Left lung (tissue), 10 donors: ENCODE measurements around the gene MYL12A. TPM values are rescaled to one million over a fixed set of nuclear protein-coding genes. Genes with fewer than 3 reads are reported as not detected.
A peak's percentile ranks its signal among the peaks of the same experiment; 100 is the strongest.

Experiments
- ATAC-seq: fragments of 200-7000 bp; cut with Tn5 transposase; one replicate; pipeline ENCODE4 v1.9.1; 2020; ENCODE audit warnings: moderate library complexity
- DNase-seq, 4 donors: peaks; one replicate each; pipeline ENCODE4 v3.0.0-alpha.2; 2013 to 2020
- H3K27ac ChIP-seq, 2 donors: fragments of 200-600 bp; sonication (generic) in 1 of 2; one replicate each; pipeline versions ENCODE4 v1.5.0 to v1.8.0; 2020 to 2021
- H3K27me3 ChIP-seq, 2 donors: fragments of 200-600 bp; sonication (generic) in 1 of 2; one replicate each; pipeline versions ENCODE4 v1.5.0 to v1.8.0; 2020 to 2021
- H3K36me3 ChIP-seq, 2 donors: fragments of 200-600 bp; sonication (generic) in 1 of 2; one replicate each; pipeline versions ENCODE4 v1.5.0 to v1.8.0; 2020 to 2021
- H3K4me1 ChIP-seq, 2 donors: fragments of 200-600 bp; one replicate each; pipeline ENCODE4 v1.8.0; 2021
- H3K4me3 ChIP-seq, 2 donors: fragments of 200-600 bp; sonication (generic) in 1 of 2; one replicate each; pipeline versions ENCODE4 v1.5.0 to v1.8.0; 2020 to 2021; ENCODE audit warnings: mild to moderate bottlenecking in 1 of 2
- H3K9me3 ChIP-seq, 2 donors: fragments of 200-600 bp; sonication (generic) in 1 of 2; one replicate each; pipeline versions ENCODE4 v1.5.0 to v1.8.0; 2020 to 2021
- intact Hi-C, 2 donors: fragments of 100-400 bp; cut with DNase I; formaldehyde crosslinking; loops; one replicate each; pipeline versions ENCODE4 v1.11.2 to v1.14.2; 2022
- polyA plus RNA-seq, 6 donors: library from polyadenylated mRNA; unstranded; fragments of 120-200 nt; gene quantifications; one replicate each; pipeline ENCODE4 v1.2.1, GENCODE V29; 2013; ENCODE audit not compliant: insufficient read length in 6 of 6
- total RNA-seq, 2 donors: library from RNA; stranded (reverse); fragmentation: NEBNext Ultra II Directional; extraction: Animal tissue kit (Norgen Biotek cat#: 25700); gene quantifications; one replicate each; pipeline ENCODE4 v1.2.1, GENCODE V29; 2021
- TF ChIP-seq, protein P1 (sequence below), 2 donors: fragments of 200-600 bp; sonication (generic) in 1 of 2; IDR thresholded peaks; one replicate each; pipeline versions ENCODE4 v1.5.0 to v1.8.0; 2021; ENCODE audit warnings: antibody characterized with exemption in 2 of 2
- donor health status: DM: no; HTN: yes; CAD: no.
- donor health status: DM: no; HTN: no; CAD: no.

MYL12A gene
- total and polyA plus RNA-seq, 8 donors = 324 to 556 (median 361) TPM

DNA sequence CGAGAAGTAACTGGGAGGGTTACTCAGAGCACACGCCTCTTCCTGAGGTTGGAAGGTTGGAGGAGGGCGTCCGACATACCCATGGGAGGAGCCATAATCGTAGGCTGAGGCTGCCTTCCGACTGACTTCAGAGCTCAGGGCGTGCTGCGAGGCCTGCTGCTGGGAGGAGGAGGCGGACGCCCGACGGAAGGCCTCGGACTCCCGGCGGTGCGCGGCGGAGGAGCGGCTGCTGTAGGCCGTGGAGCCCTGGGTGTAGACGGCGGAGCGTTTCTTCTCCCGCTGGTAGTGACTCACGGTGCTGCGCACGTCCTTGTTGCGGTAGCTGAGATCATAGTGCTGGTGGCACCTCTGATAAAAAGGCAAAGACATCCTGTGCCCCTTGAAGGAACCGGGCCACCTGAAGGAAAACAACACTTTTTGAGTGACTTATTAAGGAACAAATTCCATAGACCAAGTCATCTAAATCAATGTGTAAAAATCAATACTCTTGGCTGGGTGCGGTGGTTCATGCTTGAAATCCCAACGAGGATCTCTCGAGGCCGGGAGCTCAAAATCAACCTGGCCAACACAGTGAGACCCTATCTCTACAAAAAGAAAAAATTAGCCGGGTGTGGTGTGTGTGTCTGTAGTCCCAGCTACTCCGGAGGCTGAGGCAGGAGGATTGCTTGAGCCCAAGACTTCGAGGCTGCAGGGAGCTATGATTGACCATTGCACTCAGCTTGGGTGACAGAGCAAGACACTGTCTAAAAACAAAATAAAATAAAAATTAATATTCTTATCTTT lies 32.6 kb upstream of the MYL12A start:
- Histone ChIP-seq H3K9me3 (no peaks in the 10 kb centered on the region), H3K36me3 (no peaks in the 10 kb centered on the region), H3K4me3 (no peak overlapping the region), H3K27me3 (no peaks in the 10 kb centered on the region), H3K4me1 (peaks cover 0 to 7% of the 10 kb centered on the region in 2 donors), H3K27ac (no peak overlapping the region)
- intact Hi-C loops = no loop called here
- ATAC-seq (no peak), DNase-seq (no peak)
- TF ChIP-seq, protein P1, sequence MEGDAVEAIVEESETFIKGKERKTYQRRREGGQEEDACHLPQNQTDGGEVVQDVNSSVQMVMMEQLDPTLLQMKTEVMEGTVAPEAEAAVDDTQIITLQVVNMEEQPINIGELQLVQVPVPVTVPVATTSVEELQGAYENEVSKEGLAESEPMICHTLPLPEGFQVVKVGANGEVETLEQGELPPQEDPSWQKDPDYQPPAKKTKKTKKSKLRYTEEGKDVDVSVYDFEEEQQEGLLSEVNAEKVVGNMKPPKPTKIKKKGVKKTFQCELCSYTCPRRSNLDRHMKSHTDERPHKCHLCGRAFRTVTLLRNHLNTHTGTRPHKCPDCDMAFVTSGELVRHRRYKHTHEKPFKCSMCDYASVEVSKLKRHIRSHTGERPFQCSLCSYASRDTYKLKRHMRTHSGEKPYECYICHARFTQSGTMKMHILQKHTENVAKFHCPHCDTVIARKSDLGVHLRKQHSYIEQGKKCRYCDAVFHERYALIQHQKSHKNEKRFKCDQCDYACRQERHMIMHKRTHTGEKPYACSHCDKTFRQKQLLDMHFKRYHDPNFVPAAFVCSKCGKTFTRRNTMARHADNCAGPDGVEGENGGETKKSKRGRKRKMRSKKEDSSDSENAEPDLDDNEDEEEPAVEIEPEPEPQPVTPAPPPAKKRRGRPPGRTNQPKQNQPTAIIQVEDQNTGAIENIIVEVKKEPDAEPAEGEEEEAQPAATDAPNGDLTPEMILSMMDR (IDR thresholded peaks at IDR 0.05) = no peak

DNA sequence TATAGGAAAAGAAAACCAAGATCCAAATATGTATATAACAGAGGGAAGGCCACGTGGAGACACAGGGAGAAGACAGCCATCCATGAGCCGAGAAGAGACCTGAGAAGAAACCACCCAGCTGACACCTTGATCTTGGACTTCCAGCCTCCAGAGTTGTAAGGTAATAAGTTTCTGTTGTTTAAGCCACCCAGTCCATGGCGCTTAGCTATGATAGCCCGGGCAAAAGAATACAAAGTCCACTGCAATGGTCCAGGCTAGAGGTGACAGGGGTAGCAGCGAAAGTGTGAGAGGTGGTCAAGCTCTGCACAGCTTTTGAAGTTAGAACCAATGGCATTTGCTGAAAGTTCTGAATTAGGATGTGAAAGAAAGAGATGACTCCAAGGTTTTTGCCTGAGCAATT lies 30.6 kb upstream of the MYL12A start:
- intact Hi-C loops = no loop called here

DNA sequence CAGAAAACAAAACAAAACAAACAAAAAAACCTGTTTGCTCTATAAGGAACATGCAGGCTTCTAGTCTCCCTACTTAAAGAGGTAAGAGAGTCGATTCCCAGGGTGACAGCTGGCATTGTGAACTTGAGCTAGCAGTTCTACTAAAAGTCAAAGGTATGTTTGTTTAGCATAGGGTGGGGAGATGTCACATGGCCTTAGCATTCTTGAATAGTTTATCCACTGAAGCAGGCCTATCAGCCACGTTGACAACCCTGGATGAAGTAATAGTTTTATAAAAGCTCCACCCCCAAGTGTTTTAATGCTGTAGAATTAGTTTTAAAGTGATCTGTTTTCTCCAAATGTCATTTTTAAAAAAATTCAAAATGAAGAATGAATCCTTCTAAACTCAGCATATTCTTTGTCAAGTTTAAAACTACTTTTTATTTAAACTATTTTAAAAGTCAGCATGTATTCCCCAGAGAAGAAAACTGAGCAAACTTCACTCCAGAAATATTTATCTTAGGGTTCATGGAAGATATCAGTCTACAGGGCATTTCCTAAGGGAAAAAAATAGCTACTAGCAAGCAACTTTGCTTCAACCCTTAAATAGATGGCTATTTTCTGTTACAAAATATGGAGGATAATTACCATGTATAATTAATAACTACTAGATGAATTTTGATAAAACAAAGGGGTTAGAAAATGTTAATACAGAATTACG lies 29.5 kb upstream of the MYL12A start:
- Histone ChIP-seq H3K4me3 (no peak overlapping the region), H3K9me3 (no peaks in the 10 kb centered on the region), H3K27me3 (no peaks in the 10 kb centered on the region), H3K27ac (no peak overlapping the region), H3K36me3 (no peaks in the 10 kb centered on the region), H3K4me1 (peaks cover 0 to 6% of the 10 kb centered on the region in 2 donors)
- TF ChIP-seq, protein P1 (IDR thresholded peaks at IDR 0.05) = no peak
- peak; percentile 91 for ATAC-seq
- intact Hi-C loops = no loop called here
- peak in 1 of 4 donors; percentile 26 for DNase-seq

More for the DNA sequence above, 30.6 kb upstream of the MYL12A start:
- Histone ChIP-seq H3K4me3 (no peak overlapping the region), H3K27ac (no peak overlapping the region), H3K27me3 (no peaks in the 10 kb centered on the region), H3K9me3 (no peaks in the 10 kb centered on the region), H3K36me3 (no peaks in the 10 kb centered on the region), H3K4me1 (peaks cover 0 to 7% of the 10 kb centered on the region in 2 donors)
- TF ChIP-seq, protein P1 (IDR thresholded peaks at IDR 0.05) = no peak
- DNase-seq (no peak), ATAC-seq (no peak)

DNA sequence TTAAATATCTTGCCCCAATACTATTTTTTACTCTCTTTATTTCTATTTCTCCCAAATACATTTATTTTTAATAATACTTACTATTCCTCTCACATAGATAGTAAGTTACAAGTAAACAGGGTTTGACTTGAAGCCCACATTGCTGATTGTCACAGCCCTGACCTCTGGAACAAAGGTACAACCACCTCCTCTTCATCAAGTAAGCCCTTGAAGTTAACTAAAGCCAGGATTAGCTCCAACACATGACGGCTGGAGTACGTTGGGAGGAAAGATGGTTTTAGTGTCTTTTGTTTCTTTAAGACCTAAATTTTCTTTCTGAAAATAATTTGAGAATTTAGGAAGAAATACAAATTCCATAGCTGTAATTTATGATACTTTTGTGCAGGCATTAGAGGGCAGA lies 28.8 kb upstream of the MYL12A start:
- Histone ChIP-seq H3K27ac (no peak overlapping the region), H3K4me3 (no peak overlapping the region), H3K36me3 (no peaks in the 10 kb centered on the region), H3K27me3 (no peaks in the 10 kb centered on the region), H3K9me3 (no peaks in the 10 kb centered on the region), H3K4me1 (no peaks in the 10 kb centered on the region)
- no peak for DNase-seq
- ATAC-seq = no peak
- TF ChIP-seq, protein P1 (IDR thresholded peaks at IDR 0.05) = no peak
- intact Hi-C loops = no loop called here

DNA sequence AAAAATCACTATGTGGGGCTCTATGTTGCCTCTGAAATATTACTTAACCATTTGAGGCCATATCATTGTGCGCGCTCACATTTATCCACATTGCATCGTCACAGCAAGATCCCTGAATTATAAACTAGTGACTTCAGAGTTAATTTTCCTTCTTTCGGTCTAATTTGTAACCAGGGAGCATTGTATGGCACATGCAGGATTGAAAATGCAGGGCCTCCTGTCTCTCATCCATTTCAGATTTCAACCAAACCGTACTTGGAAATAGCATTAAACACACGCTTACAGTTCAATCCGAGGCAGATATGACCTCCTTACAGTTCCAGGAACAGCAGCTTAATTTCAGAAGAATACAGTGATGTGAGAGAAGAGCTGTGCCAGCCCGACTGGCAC lies 28.4 kb upstream of the MYL12A start:
- intact Hi-C loops = no loop called here
- no peaks in the 10 kb centered on the region for H3K36me3 ChIP-seq
- ATAC-seq (no peak), DNase-seq (no peak)
- H3K27ac ChIP-seq = no peak overlapping the region
- no peaks in the 10 kb centered on the region for H3K4me1 ChIP-seq
- TF ChIP-seq, protein P1 (IDR thresholded peaks at IDR 0.05) = no peak
- H3K4me3 ChIP-seq = no peak overlapping the region
- H3K27me3 ChIP-seq = no peaks in the 10 kb centered on the region
- no peaks in the 10 kb centered on the region for H3K9me3 ChIP-seq
